Activated CD4-positive, CD25-positive, alpha-beta regulatory T cell treated with anti-CD3 and anti-CD28 coated beads, Interleukin-2, amount 50 U/mL, for 24 hours (primary cell): ENCODE results near the gene ANKRD2.
"Not testable (repeated sequence)": the region's sequence is repeated elsewhere in the genome, so short reads cannot be mapped to it uniquely, and the experiment has no call there.

ENCODE experiments used
- ATAC-seq, 2 donors: fragments of 150-1000 bp; cut with Tn5 transposase; one replicate each; pipeline ENCODE4 v1.10.0; 2021; ENCODE audit warnings: mild to moderate bottlenecking in 1 of 2, moderate library complexity in 1 of 2

The ANKRD2 gene

GRCh38 chr10:97547271-97547600 lies 25.3 kb upstream of the ANKRD2 start:
- no peak for ATAC-seq

- no peak for ATAC-seq
Observed at GRCh38 chr10:97547962-97548361, 24.6 kb upstream of the ANKRD2 start.

DNA sequence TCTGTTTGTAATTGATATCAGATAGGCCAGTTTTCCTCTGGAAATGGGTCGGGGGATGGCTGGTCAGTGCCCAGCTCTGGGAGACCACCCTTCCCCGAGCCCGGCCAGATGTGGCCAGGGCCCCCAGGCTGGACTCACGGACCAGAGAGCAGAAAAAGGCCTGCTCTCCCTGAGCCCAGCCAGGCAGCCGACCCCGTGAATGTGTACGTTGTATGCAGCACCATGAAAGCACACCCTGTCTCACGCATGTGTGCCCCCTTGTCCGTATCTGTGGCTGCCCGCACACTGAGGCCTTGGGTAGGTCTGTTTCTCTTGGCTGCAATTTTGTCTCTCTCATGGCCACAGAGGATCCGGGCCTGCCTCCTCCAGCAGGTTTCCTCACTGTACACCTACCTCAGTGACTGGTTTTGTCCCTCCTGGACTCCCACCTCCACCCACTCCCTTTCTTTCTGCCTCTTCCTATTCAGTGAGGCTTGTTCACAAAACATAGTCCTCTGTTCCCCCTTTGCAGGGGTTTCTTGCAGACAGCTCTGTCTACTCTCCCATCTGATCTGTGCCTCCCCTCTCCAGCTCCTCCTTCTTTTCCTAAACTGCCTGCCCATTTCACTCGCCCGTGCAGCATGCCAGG lies 23.6 kb upstream of the ANKRD2 start:
- no peak for ATAC-seq

DNA sequence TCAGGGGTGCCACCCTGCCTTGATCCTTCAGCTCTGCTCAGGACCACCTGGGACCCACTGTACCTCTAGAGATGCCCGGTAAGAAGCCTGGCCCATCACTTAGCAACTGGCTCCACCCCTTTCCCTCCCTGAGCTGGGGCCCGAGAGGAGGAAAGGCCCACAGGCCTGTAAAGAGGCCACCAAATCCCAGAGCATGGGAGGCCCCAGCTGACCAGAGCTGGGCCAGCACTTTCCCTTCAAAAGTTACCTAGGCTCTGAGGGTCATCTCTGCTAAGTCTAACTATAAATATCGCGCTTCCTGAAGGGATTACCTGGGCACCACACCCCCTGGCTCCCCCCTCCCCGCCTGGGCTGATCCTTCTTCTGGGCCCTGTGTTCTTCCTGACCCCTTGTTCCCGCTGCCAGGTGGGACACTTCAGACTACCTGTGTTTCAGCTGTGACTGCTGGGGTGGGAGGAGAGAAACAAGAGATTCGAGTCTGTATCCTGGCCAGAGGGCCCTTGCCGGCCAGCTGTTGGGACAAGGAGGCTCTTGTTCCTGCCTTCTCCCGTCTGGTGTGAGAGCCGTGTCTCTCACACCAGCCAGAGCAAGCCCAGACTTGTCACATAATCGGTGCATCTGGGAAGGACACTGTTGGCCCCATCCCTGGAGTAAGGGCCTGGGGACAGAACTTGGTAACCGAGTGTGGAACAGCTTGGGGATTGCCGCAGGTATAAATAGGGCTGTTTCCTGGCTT lies 22.8 kb upstream of the ANKRD2 start:
- no peak for ATAC-seq

- ATAC-seq = no peak
Observed at GRCh38 chr10:97550336-97551149, 22.0 kb upstream of the ANKRD2 start.

- no peak for ATAC-seq
Observed at GRCh38 chr10:97551271-97551670, 21.3 kb upstream of the ANKRD2 start.

GRCh38 chr10:97553575-97554031 lies 19.0 kb upstream of the ANKRD2 start:
- peak; percentile 91 to 98 for ATAC-seq

- not testable (repeated sequence) for ATAC-seq
Observed at GRCh38 chr10:97554336-97554735, 18.2 kb upstream of the ANKRD2 start.

- ATAC-seq = not testable (repeated sequence)
Observed at GRCh38 chr10:97555541-97555940, 17.0 kb upstream of the ANKRD2 start.

GRCh38 chr10:97560731-97561381 lies 11.7 kb upstream of the ANKRD2 start:
- not testable (repeated sequence) for ATAC-seq

DNA sequence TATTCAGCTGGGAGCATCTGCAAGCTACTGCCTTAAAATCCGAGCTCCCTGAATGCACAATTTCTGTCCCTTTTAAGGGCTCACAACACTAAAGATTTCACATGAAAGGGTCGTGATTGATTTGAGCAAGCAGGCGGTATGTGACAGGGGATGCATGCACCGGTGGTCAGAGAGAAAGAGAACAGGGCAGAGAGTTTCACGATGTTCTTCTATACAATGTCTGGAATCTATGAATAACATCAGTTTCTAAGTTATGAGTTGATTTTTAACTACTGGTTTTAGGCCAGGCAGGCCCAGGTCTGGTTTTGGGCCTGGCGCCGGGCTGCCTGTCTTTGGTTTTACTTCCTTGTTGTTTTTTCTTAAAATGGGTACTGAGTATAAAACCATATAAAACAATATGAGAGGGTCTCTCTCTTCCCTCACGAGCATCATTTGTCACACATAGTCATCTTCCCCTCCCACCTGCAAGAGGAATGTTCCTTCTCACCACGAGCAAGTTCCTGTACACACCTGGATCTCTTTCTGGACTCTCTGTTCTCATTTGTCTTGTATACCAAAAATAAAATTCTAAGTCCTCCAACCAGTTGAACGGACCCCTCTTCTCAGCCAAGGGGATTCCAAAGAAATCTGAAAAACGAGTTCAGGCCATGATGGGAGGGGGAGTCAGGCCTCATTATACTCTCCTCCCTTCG lies 11.0 kb upstream of the ANKRD2 start:
- not testable (repeated sequence) for ATAC-seq

DNA sequence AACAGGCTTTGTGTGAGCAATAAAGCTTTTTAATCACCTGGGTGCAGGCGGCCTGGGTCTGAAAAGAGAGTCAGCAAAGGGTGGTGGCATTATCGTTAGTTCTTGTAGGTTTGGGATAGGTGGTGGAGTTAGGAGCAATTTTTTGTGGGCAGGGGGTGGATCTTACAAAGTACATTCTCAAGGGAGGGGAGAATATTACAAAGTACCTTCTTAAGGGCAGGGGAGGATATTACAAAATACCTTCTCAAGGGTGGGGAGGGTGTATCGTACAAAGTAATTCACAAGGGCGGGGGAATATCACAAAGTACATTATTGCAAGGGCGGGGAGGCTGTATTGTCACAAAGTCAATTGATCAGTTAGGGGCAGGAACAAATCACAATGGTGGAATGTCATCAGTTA lies 10.2 kb upstream of the ANKRD2 start:
- ATAC-seq = not testable (repeated sequence)

DNA sequence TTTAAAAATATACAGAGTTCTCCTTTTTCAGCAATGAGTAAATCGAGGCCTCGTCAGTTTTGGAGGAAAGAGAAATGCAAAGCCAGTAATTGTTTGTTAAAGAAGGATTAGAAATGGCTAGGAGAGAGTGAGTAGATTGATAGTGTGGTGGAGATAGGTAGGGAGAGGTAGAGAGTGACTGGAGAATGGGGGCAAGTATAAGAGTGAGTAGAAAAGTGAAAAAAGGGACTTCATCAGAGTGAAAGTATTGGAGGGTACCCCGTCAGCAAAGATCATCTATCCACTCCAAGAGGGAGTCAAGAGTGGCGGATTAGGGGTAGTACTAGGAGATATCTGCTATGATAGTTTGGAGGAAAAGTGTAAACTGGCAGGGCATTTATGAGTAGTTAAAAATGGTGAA lies 9.2 kb upstream of the ANKRD2 start:
- no peak for ATAC-seq

DNA sequence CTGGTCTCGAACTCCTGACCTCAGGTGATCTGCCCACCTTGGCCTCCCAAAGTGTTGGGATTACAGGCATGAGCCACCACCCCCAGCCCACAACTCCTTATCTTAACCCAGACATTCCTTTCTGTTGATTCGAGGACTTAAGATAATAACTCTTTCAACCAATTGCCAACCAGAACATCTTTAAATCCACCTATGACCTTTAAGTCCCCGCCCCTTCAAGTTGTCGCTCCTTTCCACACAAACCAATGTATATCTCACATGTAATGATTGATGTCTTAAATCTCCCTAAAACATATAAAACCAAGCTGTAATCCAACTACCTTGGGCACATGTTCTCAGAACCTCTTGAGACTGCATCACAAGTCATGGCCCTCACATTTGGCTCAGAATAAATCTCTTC lies 7.8 kb upstream of the ANKRD2 start:
- ATAC-seq = no peak

DNA sequence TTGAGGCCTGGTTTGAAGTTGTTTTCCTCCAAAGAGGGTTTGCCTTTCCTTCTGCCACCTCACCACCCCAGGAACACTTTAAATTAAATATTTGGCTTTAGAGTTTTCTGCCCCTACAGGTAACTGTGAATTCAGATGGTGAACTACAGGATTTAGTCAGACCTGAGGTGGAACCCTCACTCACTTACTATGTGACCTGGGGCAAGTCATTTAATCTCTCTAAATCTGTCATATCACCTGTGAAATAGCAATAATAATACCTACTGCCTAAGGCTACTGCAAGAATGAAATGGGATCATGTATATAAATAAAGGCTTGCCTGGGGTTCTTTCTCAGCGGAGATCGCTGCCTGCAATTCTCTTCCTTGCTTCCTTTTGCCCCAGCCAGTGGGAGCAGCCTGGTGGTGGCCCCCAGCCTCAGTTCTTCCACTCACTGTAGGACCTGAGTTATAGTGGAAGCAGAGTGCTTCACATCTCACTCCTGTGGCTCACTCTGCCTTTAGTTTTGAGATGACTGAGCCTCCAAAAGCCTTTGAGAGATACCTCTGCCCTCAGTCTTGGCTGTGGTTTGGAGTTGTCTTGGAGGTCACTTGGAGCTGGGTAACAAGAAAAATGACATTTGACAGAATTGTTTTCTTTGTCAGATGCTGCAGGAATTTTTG lies 6.1 kb upstream of the ANKRD2 start:
- ATAC-seq = peak in 1 of 2 donors; percentile 59

DNA sequence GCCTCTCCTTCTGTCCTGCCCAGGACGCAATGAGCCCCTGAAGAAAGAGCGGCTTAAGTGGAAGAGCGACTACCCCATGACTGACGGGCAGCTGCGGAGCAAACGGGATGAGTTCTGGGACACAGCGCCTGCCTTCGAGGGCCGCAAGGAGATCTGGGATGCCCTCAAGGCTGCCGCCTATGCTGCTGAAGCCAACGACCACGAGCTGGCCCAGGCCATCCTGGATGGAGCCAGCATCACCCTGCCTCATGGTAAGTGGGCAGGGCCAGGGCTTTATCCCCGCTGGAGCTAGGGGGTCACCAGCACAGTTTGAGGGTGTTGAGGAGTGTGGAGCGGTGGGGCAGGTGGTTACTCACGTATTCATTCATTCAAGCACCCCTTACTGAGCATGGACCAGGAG lies 4.7 kb upstream of the ANKRD2 start:
- no peak for ATAC-seq

DNA sequence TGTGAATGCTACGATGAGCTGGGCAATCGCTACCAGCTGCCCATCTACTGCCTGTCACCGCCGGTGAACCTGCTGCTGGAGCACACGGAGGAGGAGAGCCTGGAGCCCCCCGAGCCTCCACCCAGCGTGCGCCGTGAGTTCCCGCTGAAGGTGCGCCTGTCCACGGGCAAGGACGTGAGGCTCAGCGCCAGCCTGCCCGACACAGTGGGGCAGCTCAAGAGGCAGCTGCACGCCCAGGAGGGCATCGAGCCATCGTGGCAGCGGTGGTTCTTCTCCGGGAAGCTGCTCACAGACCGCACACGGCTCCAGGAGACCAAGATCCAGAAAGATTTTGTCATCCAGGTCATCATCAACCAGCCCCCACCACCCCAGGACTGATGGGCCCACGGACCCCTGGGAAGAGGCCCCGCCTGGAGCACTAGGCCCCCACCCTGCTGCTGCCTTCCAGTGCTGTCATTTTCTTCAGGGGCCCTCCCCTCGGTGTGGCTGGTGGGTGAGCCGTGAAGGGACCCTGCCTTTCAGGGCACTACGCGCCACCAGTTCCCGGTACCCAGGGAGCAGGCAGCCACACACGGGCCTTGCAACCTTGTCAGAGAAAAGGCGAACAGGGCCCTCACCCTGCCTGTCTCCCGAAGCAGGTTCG lies 2.3 kb upstream of the ANKRD2 start:
- ATAC-seq = no peak

GRCh38 chr10:97570789-97571471 lies 1.6 kb upstream of the ANKRD2 start:
- ATAC-seq = no peak

- ATAC-seq = no peak
Observed at GRCh38 chr10:97571622-97572021, 957 bp upstream of the ANKRD2 start.

DNA sequence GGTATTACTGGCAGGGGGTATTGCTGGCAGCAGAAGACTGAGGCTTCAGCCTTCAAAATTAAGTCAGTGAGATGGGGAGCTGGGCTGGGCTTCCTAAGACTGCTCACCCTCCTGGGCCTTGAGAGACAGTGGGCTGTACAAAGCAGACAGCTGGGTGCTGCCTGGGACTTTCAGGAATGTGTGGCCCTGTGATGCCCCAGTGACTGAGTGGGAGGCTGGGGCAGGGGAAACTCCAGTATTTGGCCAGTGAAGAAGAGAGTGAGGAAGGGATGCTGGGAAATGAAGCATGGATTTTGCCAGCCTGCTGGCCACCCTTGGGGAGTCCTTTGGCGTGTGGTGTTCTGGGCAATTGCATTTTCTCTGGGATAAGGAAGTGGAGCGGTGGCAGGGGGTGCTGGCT lies 442 bp downstream of the ANKRD2 start:
- no peak for ATAC-seq

GRCh38 chr10:97573672-97574071 lies 1.1 kb downstream of the ANKRD2 start:
- no peak for ATAC-seq
